Measurements from ENCODE around the gene TLE2. TPM values are rescaled to one million over a fixed set of nuclear protein-coding genes. Genes with fewer than 3 reads are reported as not detected.

TLE2 gene
- total and polyA plus RNA-seq, 2 of the 4 experiments (the other 2 are of a cell fraction), result under 0.01 to 0.41 TPM

DNA sequence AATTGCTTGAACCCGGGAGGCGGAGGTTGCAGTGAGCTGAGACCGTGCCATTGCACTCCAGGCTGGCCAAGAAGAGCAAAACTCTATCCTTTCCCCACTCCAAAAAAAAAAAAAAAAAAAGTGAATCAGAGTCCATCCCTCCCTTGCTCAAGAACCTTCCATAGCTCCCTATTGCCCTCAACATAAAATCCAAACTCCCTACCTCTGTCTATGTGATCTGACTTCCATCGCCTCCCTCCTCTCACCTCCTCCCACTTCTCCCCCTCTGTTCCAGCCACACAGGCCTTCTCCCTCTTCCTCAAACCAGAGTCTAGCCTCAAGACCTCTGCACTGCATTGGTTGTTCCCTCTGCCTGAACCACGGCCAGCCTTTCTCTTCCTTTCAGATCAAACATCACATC lies 10.0 kb upstream of the TLE2 start:
- in situ Hi-C loops (cut with MboI; ENCODE audit: low sequenced_read_pairs) (no loop called here), dilution Hi-C loops (cut with HindIII; ENCODE audit: low sequenced_read_pairs, unreplicated experiment) (no loop called here), intact Hi-C loops (cut with micrococcal nuclease) (no loop called here)
- POLR2A ChIA-PET (ENCODE audit: unreplicated experiment), result no interaction called here
- peak overlapping the region; percentile 3; the same call in 1 of the 2 replicates for H2AK5ac ChIP-seq (ENCODE audit: low read depth, low read length)
- 91% methylated on average over 4 of the region's 5 CpGs; no CpG with 5 or more reads in 1 of the 2 experiments for WGBS, 2 experiments (ENCODE audit: extremely low coverage in 2 of 2, insufficient read length in 1 of 2)
- DNase-seq (no peak), ATAC-seq (ENCODE audit: low read depth) (no peak)
- H4K20me1 ChIP-seq (ENCODE audit: insufficient read depth, low read length), result no peaks in the 10 kb centered on the region
- TF ChIP-seq RAD21 (IDR thresholded peaks at IDR 0.05; ENCODE audit: low read length), result no peak
- peak; percentile 47 for TF ChIP-seq RCOR1 (IDR thresholded peaks at IDR 0.05; ENCODE audit: insufficient replicate concordance, low read length)
- TF ChIP-seq, protein P1, sequence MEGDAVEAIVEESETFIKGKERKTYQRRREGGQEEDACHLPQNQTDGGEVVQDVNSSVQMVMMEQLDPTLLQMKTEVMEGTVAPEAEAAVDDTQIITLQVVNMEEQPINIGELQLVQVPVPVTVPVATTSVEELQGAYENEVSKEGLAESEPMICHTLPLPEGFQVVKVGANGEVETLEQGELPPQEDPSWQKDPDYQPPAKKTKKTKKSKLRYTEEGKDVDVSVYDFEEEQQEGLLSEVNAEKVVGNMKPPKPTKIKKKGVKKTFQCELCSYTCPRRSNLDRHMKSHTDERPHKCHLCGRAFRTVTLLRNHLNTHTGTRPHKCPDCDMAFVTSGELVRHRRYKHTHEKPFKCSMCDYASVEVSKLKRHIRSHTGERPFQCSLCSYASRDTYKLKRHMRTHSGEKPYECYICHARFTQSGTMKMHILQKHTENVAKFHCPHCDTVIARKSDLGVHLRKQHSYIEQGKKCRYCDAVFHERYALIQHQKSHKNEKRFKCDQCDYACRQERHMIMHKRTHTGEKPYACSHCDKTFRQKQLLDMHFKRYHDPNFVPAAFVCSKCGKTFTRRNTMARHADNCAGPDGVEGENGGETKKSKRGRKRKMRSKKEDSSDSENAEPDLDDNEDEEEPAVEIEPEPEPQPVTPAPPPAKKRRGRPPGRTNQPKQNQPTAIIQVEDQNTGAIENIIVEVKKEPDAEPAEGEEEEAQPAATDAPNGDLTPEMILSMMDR (conservative IDR thresholded peaks at IDR 0.05; ENCODE audit: low read depth, low read length), result no peak
- H3K18ac ChIP-seq (ENCODE audit: low read depth, low read length), result no peak overlapping the region
- H2BK120ac ChIP-seq (ENCODE audit: low read depth, low read length), result no peak overlapping the region
- H3K9me3 ChIP-seq (ENCODE audit: control insufficient read depth, insufficient read depth, low read length), result no peaks in the 10 kb centered on the region
- BruUV-seq (replicated peaks), result no TSS peak
- H3K14ac ChIP-seq (replicated peaks; ENCODE audit: low read depth, low read length), result no peak overlapping the region
- H2AK9ac ChIP-seq (replicated peaks; ENCODE audit: low read depth, low read length, poor library complexity), result no peak overlapping the region
- no peak overlapping the region for H2BK15ac ChIP-seq (ENCODE audit: low read depth, low read length)
- no peak overlapping the region for H3K4ac ChIP-seq (ENCODE audit: low read depth, low read length)
- H3K4me3 ChIP-seq (ENCODE audit: insufficient read depth, low read depth, low read length), result no peak overlapping the region
- no peak overlapping the region for H3K27ac ChIP-seq (ENCODE audit: insufficient read depth, low read length)
- H3K79me1 ChIP-seq (ENCODE audit: low read depth in 1 of 2, low read length in 2 of 2), result peaks cover 0 to 3% of the 10 kb centered on the region in 2 experiments; a peak in 1 of 4 replicates
- no peak overlapping the region for H3K4me2 ChIP-seq (ENCODE audit: low read depth, low read length)
- peaks cover 2% of the 10 kb centered on the region; the same call in 1 of the 2 replicates for H3K27me3 ChIP-seq (ENCODE audit: control insufficient read depth, insufficient read depth, low read length)
- peaks cover 13% of the 10 kb centered on the region for H3K4me1 ChIP-seq (ENCODE audit: control insufficient read depth, insufficient read depth, low read length)
- no peak overlapping the region for H2AFZ ChIP-seq (replicated peaks; ENCODE audit: low read length, poor library complexity)
- H3K9me1 ChIP-seq (ENCODE audit: insufficient read depth, low read length), result no peaks in the 10 kb centered on the region
- no peak overlapping the region for H2BK5ac ChIP-seq (ENCODE audit: low read depth, low read length, poor library complexity, severe bottlenecking)
- H3K9ac ChIP-seq (ENCODE audit: low read depth, low read length), result no peak overlapping the region
- H4K91ac ChIP-seq (ENCODE audit: insufficient read depth, low read depth, low read length), result no peak overlapping the region
- no peak overlapping the region for H2BK20ac ChIP-seq (ENCODE audit: low read depth, low read length)
- no peaks in the 10 kb centered on the region for H3K36me3 ChIP-seq (ENCODE audit: control insufficient read depth, insufficient read depth, low read length)
- CTCF ChIA-PET, result no interaction called here
- H3K56ac ChIP-seq (ENCODE audit: extremely low read depth, insufficient read depth, low read length), result no peak overlapping the region
- no peak overlapping the region for H4K8ac ChIP-seq (ENCODE audit: low read depth in 2 of 2, low read length in 2 of 2)
- H3K23ac ChIP-seq (ENCODE audit: low read depth, low read length), result no peak overlapping the region
- H4K5ac ChIP-seq (ENCODE audit: low read depth, low read length), result no peak overlapping the region
